Activated T-cell treated with anti-CD3 and anti-CD28 coated beads for 1 hour (primary cell): ENCODE measurements around the gene ZNF2.

Experiments used
- DNase-seq: peaks from one replicate; pipeline ENCODE4 v3.0.0-alpha.2; 2020; ENCODE audit warnings: low read depth

ZNF2 gene

GRCh38 chr2:95206096-95206495, 40.5 kb downstream of the ZNF2 start:
- no peak for DNase-seq

GRCh38 chr2:95207111-95207961, 41.7 kb downstream of the ZNF2 start, which contains the start of gene ZNF892:
TSS of gene ZNF892 (plus strand) at chr2:95207521. CDS start at chr2:95207816, 295 bp downstream.
- DNase-seq: peak; percentile 69

- no peak for DNase-seq
Measured at GRCh38 chr2:95208106-95208505, 42.5 kb downstream of the ZNF2 start.

GRCh38 chr2:95215018-95215612, 49.5 kb downstream of the ZNF2 start:
- no peak for DNase-seq

- no peak for DNase-seq
Measured at GRCh38 chr2:95220449-95220848, 54.8 kb downstream of the ZNF2 start.

- DNase-seq: no peak
Measured at GRCh38 chr2:95225658-95226057, 60.0 kb downstream of the ZNF2 start.

- no peak for DNase-seq
Measured at GRCh38 chr2:95231723-95232122, 66.1 kb downstream of the ZNF2 start.

GRCh38 chr2:95232232-95232631, 66.6 kb downstream of the ZNF2 start:
- no peak for DNase-seq
